Astrocyte of the cerebellum (primary cell): ENCODE results near the gene MYOCD.
A peak's percentile ranks its signal among the peaks of the same experiment; 100 is the strongest.

Source experiments
- DNase-seq: peaks from one replicate; pipeline ENCODE4 v3.0.0-alpha.2; 2011; ENCODE audit warnings: low read depth
- H3K4me3 ChIP-seq: 2 replicates; pipeline ENCODE4 v1.5.1; 2011; ENCODE audit warnings: mild to moderate bottlenecking, low read depth, low read length, moderate library complexity
- in situ Hi-C: cut with HindIII; loops from 2 replicates; pipeline ENCODE4 v1.10.0; 2017; ENCODE audit warnings: low sequenced_read_pairs
- TF ChIP-seq, protein P1 (sequence below): IDR thresholded peaks from 2 replicates; pipeline ENCODE4 v1.5.1; 2012; ENCODE audit warnings: low read length, low read depth, moderate library complexity, mild to moderate bottlenecking; ENCODE audit errors: missing control alignments

Gene MYOCD

DNA sequence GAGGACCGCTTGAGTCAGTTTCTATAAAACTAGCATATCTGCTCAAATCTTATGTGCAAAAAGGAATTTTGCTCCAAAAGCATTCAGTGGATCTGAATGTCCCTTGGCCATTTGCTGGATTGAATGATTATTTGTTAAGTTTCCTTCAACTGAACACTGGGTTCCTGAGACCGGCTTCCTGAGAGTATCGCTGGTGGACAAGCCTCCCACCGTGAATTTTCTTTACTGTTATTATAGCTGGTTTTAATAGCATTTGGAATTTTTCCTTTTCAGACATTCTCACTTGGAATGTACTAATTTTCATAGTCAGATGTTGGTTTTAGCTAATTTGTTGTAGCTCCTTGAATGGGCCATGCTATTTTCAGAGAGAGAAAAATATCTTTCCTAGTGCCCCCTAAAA is 9.8 kb upstream of the MYOCD start:
- H3K4me3 ChIP-seq: no peak overlapping the region
- TF ChIP-seq, protein P1, sequence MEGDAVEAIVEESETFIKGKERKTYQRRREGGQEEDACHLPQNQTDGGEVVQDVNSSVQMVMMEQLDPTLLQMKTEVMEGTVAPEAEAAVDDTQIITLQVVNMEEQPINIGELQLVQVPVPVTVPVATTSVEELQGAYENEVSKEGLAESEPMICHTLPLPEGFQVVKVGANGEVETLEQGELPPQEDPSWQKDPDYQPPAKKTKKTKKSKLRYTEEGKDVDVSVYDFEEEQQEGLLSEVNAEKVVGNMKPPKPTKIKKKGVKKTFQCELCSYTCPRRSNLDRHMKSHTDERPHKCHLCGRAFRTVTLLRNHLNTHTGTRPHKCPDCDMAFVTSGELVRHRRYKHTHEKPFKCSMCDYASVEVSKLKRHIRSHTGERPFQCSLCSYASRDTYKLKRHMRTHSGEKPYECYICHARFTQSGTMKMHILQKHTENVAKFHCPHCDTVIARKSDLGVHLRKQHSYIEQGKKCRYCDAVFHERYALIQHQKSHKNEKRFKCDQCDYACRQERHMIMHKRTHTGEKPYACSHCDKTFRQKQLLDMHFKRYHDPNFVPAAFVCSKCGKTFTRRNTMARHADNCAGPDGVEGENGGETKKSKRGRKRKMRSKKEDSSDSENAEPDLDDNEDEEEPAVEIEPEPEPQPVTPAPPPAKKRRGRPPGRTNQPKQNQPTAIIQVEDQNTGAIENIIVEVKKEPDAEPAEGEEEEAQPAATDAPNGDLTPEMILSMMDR: no peak
- no peak for DNase-seq
- in situ Hi-C loops: no loop called here

- in situ Hi-C loops: no loop called here
- TF ChIP-seq, protein P1: no peak
- DNase-seq: no peak
- H3K4me3 ChIP-seq: no peak overlapping the region
Observed at GRCh38 chr17:12656354-12656753, 9.3 kb upstream of the MYOCD start.

DNA sequence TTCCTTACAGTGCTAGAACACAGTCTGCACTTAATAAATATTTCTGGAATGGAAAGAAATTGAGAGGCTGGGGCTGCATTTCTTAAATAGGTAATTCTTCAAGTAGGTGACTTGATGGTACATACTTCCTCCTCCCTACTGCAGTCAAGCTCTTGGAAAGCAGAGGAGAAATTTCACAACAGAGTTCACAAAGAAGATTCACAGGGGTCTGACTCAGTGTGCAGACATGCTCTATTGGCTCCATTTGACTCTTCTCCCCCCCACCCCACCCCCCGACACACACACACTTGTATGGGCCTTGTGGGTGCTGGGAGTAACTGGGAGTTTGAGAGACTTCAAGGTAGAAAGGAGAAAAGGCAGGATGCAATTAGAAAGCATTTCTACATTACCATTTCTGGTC is 6.2 kb upstream of the MYOCD start:
- no peak for DNase-seq

DNA sequence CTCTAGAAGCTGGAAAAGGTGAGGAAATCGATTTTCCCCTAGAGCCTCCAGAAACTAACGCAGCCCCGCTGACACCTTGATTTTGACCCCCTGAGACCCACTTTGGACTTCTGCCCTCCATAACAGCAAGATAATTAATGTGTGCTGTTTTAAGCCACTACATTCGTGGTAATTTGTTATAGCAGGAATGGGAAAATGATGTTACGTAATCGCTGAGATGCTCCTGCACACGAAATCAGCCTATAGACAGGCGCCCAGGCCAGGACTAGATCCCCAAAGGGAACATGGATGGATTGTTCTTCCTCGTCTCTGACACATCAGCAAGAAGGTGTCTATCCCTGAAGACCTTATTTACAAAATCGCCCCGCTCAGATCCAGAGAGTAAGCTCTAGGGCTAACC is 1.4 kb upstream of the MYOCD start:
- no peak for DNase-seq
- H3K4me3 ChIP-seq: no peak overlapping the region
- in situ Hi-C loops: no loop called here
- TF ChIP-seq, protein P1: no peak

More for the DNA sequence above, 6.2 kb upstream of the MYOCD start:
- TF ChIP-seq, protein P1: no peak
- in situ Hi-C loops: no loop called here
- no peak overlapping the region for H3K4me3 ChIP-seq

DNA sequence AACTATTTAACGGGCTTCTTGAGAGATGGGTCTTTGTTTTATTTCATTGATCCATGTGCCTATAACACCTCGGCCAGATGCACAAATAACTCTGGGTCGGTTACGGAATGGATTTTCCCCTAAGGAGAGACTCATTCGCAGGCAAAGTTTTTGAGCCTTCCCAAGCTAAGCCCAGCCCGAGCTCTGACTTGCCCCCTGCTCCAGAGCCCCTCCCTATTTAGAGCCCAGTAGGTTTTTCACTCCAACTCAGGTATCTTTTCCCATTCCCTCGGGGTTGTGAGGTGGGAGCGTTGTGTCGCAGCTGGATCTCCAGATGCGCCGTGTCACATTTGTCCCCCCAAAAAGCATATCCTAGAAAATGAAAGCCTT is 812 bp upstream of the MYOCD start:
- peak overlapping the region; percentile 52 for H3K4me3 ChIP-seq
- in situ Hi-C loops: no loop called here
- no peak for DNase-seq
- TF ChIP-seq, protein P1: no peak

GRCh38 chr17:12666718-12667117 is 1.0 kb downstream of the MYOCD start:
- TF ChIP-seq, protein P1: no peak
- H3K4me3 ChIP-seq: no peak overlapping the region
- in situ Hi-C loops: no loop called here
- DNase-seq: no peak
